Tracheal epithelial cell (primary cell): ENCODE results near the gene CPEB4. TPM values are rescaled to one million over a fixed set of nuclear protein-coding genes. Genes with fewer than 3 reads are reported as not detected.

Experiments
- total RNA-seq: library from RNA; depleted of rRNA; stranded (reverse); fragments of >200 nt; gene quantifications from 2 replicates; pipeline ENCODE4 v1.2.1, GENCODE V29; 2014

The CPEB4 gene
- total RNA-seq, result 12.8 and 20.5 TPM in 2 replicates

DNA sequence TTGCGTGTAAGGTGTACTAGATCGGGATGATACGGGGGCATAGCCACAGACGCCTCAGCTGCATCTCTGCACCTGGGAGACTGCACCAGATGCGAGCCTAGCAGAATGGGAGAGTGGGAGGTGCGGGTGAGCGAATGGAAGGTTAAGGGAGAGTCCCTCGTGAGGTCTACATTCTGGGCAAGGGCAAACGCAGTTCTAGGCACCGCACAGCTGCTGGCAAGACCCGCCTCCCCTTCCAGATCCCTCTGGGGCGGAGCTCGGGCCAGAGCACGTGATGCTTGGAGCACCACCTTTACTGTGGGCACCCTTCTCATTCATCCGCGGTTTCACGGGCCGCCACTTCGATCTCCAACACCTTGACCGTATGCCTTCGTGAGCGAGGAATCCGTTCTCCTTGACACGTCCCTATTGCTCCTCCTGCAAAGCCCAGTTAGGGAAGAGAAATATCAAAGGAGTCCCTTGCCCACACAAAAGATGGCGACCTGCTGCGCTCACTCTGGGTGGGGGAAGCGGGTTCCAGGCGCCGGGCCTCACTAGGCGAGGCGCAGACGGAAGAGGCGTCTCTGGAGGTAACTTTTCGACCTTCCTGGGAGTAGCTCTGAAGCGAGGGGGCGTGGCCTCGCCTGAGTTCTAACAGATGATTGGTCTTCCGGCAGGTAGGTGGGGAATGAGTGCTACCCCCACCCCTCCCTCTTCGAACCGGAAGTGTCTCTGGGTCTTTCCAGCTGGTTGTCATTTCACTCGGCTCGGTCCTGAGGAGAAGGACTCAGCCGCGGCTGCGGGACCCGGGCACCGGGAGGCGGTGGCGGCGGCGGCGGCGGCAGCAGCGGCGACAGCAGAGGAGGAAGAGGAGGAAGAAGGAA lies at the start of gene CPEB4:
TSS of gene CPEB4 (plus strand) at position 740 of the 863 bp plus-strand sequence. CDS start 1,385 bp downstream, outside the sequence.

GRCh38 chr5:173988554-173989431 lies 100.6 kb downstream of the CPEB4 start, which contains the start of gene C5orf47:
Gene C5orf47, plus strand, starts transcription at chr5:173989170. Its CDS starts 94 bp downstream, at chr5:173989264.

Other genes starting within 250 kb of the CPEB4 start
- gene C5orf47, start 100.8 kb downstream of the CPEB4 start, total RNA-seq, result not detected in 2 replicates
- under 0.01 TPM in 1 of 2 replicates, not detected in the other for gene NSG2, start 157.4 kb downstream of the CPEB4 start, total RNA-seq